ENCODE data around the gene CIP2A.

- TF ChIP-seq TGIF2 (CRISPR knock-in tag; IDR thresholded peaks at IDR 0.05), result no peak
- no peak for TF ChIP-seq TBX3 (IDR thresholded peaks at IDR 0.05; ENCODE audit: borderline replicate concordance)
- TF ChIP-seq ZNF343 (CRISPR knock-in tag; IDR thresholded peaks at IDR 0.05), result no peak
- TF ChIP-seq ZNF274 (CRISPR knock-in tag; IDR thresholded peaks at IDR 0.05), result no peak
- no peak for TF ChIP-seq ETV6 (CRISPR knock-in tag; conservative IDR thresholded peaks at IDR 0.05)
Observed at GRCh38 chr3:108546692-108547091, 42.5 kb downstream of the CIP2A start.
